AG10803 (cell line): Measurements from ENCODE around the gene EOGT.

Source experiments
- DNase-seq: peaks from one replicate; pipeline ENCODE4 v3.0.0; 2010; ENCODE audit warnings: low read depth
- H3K4me3 ChIP-seq: 2 replicates; pipeline ENCODE4 v1.5.1; 2011; ENCODE audit warnings: mild to moderate bottlenecking, low read length, control low read depth
- TF ChIP-seq, protein P1 (sequence below): conservative IDR thresholded peaks from 2 replicates; pipeline ENCODE4 v1.5.1; 2011; ENCODE audit warnings: mild to moderate bottlenecking, low read length, control low read depth, inconsistent platforms

EOGT gene

DNA sequence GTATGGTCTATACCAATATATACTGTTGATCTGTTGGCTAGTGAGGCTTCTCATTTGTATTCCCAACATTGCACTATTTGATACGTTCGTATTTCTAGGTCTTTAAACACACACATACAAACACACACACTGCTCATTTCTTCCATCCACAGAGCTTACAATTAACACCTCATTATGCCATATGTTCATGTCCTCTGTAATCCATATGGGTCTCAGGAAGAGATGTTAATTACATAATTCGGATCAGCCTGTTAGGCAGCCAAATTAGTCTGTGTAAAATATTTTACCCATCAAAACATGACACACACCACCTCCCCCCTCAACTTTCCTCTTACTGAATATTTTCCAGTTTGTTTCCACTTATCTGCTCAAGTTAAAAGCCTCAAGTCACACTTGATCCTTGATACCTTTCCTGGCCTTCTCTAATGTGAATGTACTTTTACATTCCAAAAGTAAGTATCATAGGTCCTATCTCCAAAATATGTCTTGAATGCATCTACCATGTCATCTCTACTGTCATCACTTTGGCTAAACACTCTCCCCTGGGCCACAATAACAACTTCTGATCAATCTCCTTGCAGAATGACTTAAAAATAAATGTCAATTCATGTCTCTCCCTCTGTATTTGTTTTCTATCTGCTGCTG is 28.2 kb downstream of the EOGT start:
- TF ChIP-seq, protein P1, sequence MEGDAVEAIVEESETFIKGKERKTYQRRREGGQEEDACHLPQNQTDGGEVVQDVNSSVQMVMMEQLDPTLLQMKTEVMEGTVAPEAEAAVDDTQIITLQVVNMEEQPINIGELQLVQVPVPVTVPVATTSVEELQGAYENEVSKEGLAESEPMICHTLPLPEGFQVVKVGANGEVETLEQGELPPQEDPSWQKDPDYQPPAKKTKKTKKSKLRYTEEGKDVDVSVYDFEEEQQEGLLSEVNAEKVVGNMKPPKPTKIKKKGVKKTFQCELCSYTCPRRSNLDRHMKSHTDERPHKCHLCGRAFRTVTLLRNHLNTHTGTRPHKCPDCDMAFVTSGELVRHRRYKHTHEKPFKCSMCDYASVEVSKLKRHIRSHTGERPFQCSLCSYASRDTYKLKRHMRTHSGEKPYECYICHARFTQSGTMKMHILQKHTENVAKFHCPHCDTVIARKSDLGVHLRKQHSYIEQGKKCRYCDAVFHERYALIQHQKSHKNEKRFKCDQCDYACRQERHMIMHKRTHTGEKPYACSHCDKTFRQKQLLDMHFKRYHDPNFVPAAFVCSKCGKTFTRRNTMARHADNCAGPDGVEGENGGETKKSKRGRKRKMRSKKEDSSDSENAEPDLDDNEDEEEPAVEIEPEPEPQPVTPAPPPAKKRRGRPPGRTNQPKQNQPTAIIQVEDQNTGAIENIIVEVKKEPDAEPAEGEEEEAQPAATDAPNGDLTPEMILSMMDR, result no peak
- no peak for DNase-seq
- no peak overlapping the region for H3K4me3 ChIP-seq

DNA sequence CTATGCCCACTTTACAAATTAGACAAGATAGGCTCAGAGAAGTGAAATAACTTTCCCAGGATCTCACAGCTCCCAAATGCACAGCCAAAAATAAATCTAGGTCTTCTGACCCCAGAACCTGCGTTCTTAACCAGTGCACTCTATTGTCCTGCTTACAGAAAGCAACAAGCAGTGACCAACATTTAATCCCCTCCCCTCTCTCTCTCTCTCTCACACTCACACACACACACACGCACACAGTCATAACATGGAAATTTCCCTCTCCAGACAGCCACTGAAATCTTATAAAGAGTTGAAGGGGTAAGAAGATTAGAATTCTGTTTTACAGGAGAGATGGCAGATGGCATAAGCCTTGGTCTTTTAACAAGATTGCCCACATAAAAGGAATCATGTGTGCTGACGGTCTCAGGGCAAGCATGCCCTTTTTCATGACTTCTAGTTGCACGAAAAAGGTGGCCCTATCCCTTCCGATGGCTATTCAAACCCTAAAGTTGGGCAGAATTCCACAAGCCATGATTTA is 29.4 kb downstream of the EOGT start:
- DNase-seq, result no peak
- H3K4me3 ChIP-seq, result no peak overlapping the region

DNA sequence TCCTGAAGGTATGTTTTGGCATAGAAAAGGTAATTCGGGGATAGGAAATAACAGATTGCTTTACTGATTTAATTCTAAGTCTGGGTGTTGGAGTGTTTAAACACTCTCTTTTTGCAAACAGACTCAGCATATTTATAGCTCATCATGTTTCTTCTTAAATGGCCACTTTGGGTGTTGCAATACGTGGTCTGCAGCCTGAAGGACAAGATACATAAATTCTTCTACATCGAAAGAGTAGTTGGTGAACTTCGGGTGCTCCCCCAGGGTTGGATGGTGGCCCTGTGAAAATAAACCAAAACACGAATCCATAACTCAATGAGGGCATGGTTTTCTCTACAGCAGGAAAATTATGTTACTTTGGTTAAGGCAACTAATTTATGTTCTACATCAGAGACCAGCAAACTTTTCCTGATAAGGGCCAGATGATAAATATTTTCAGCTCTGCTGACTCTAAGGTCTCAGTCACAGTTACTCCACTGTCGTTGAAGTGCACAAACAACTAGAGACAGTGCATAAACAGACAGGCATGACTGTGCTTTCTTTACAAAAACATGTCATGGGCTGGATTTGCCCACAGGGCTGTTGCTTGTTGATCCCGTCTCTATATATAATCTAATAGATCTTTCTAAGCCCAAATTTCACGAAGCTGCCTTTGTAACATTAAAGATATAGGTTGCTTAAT is 35.9 kb downstream of the EOGT start:
- no peak for DNase-seq
- TF ChIP-seq, protein P1, result no peak
- no peak overlapping the region for H3K4me3 ChIP-seq

More for the DNA sequence above, 29.4 kb downstream of the EOGT start:
- TF ChIP-seq, protein P1, result no peak

DNA sequence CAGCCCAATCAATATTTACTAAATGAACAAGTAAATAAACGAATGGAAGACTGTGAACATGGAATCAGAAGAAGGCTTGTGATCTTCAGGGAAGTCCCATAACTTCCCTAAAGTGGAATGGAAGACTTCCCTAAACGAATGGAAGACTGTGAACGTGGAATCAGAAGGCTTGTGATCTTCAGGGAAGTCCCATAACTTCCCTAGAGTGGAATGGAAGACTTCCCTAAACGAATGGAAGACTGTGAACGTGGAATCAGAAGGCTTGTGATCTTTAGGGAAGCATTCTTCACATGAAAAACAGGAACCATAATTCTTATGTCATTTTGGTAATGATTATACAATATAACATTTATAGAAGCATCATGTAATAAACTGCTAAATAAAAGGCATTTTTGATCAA is 38.8 kb downstream of the EOGT start:
- no peak overlapping the region for H3K4me3 ChIP-seq
- no peak for DNase-seq
- TF ChIP-seq, protein P1, result no peak

DNA sequence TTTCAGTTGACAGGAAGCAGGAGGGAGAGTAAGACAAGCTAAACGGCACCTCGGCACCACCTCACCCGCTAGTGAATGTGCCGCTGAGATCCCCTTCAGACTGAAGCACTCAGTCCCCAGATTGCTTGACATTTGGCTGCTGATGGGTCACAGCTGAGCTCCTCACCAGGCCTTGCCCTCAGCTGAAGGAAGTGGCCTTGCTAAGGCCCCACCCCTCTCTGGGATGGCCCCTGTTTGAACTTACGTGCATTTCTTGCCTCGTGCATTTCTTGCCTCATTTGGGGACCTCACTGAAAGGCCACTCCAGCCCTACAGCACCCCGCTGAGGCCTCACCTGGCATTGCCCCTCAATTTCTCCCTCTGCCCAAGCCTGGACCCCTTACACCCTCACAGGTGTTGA is 39.8 kb downstream of the EOGT start:
- no peak overlapping the region for H3K4me3 ChIP-seq
- TF ChIP-seq, protein P1, result no peak
- no peak for DNase-seq

DNA sequence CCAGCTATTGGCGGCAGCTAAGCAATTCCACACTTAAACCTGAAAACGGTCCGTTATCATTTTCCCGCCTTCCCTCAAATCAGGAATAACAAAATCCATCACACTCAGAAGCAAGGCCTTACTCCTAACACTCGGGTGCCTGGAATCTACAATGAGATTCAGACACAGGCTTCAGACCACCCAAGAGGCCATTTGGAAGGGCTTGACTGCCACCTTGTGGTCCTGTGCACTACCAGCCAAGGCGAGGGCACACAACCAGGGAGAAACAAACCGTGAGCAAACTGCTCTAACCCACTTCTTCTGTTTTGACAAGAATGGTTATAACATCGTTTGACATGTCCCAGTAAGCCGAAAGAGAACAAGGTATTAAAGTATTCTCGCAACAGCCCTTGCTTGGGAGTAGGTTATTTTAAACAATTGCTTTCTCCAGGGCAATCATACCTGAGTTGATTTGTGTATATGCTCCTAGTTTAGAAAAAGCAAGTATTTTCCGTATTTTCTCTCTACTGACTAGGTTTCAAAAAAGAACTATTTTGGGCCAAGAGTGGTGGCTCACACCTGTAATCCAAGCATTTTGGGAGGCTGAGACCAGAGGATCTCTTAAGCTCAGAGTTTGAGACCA is 41.0 kb downstream of the EOGT start:
- DNase-seq, result peak; percentile 38
- TF ChIP-seq, protein P1, result peak; percentile 65
- no peak overlapping the region for H3K4me3 ChIP-seq
